CD4-positive, alpha-beta T cell (primary cell): ENCODE measurements around the gene SWAP70. TPM values are rescaled to one million over a fixed set of nuclear protein-coding genes. Genes with fewer than 3 reads are reported as not detected.

Experiments used
- ATAC-seq: fragments of 200-7000 bp; cut with Tn5 transposase; one replicate; pipeline ENCODE4 v1.10.0; 2022; ENCODE audit warnings: mild to moderate bottlenecking; ENCODE audit not compliant: poor library complexity
- CTCF ChIA-PET: fragments of 350-600 bp; sonication (Branson Sonifier 250); formaldehyde crosslinking; loops from one replicate; lab custom pipeline; 2021; ENCODE audit warnings: antibody characterized with exemption, inconsistent platforms; lab: Charles Lee
- POLR2A ChIA-PET: fragments of 350-600 bp; sonication (Branson Sonifier 250); formaldehyde crosslinking; loops from one replicate; lab custom pipeline; 2021; ENCODE audit warnings: antibody characterized with exemption, inconsistent platforms; lab: Charles Lee
- DNase-seq, 14 experiments: peaks; one replicate each; pipeline ENCODE4 v3.0.0-alpha.2; 2013 to 2020; ENCODE audit warnings: mixed read lengths in 2 of 14
- H3K27ac ChIP-seq, 2 donors: one replicate each; pipeline versions ENCODE4 v1.5.1 to v1.7.0; 2013; ENCODE audit warnings: low read length in 2 of 2, low read depth in 1 of 2, mild to moderate bottlenecking in 1 of 2
- H3K27me3 ChIP-seq, 2 experiments: 1 replicate in 1 of 2; 2 replicates in 1 of 2; pipeline versions ENCODE4 v1.6.1 to v1.7.0; 2013; ENCODE audit warnings: low read length in 2 of 2, control low read depth in 1 of 2, mild to moderate bottlenecking in 1 of 2, moderate library complexity in 1 of 2; ENCODE audit not compliant: insufficient read depth in 2 of 2, control insufficient read depth in 1 of 2
- H3K36me3 ChIP-seq: one replicate; pipeline ENCODE4 v1.6.1; 2013; ENCODE audit warnings: low read length, control low read depth; ENCODE audit not compliant: insufficient read depth
- H3K4me1 ChIP-seq: one replicate; pipeline ENCODE4 v1.6.1; 2013; ENCODE audit warnings: low read length, control low read depth; ENCODE audit not compliant: insufficient read depth
- H3K4me3 ChIP-seq: one replicate; pipeline ENCODE4 v1.5.1; 2013; ENCODE audit warnings: mild to moderate bottlenecking, low read length, moderate library complexity
- H3K9me3 ChIP-seq, 2 experiments: 1 replicate in 1 of 2; 2 replicates in 1 of 2; pipeline versions ENCODE4 v1.6.1 to v1.7.0; 2013; ENCODE audit warnings: low read length in 2 of 2, mild to moderate bottlenecking in 2 of 2, control low read depth in 1 of 2, moderate library complexity in 1 of 2; ENCODE audit not compliant: control insufficient read depth in 1 of 2, insufficient read depth in 1 of 2
- H3K27ac Mint-ChIP-seq: one replicate; pipeline ENCODE4 v1.8.0; 2020; ENCODE audit warnings: mixed read lengths
- H3K27me3 Mint-ChIP-seq: one replicate; pipeline ENCODE4 v1.8.0; 2021; ENCODE audit warnings: mixed read lengths
- H3K36me3 Mint-ChIP-seq: one replicate; pipeline ENCODE4 v1.8.0; 2021; ENCODE audit warnings: low read depth, mixed read lengths
- H3K4me1 Mint-ChIP-seq: one replicate; pipeline ENCODE4 v1.8.0; 2021; ENCODE audit warnings: low read depth, mixed read lengths
- H3K4me3 Mint-ChIP-seq: one replicate; pipeline ENCODE4 v1.8.0; 2020; ENCODE audit warnings: mild to moderate bottlenecking, mixed read lengths
- H3K9me3 Mint-ChIP-seq: one replicate; pipeline ENCODE4 v1.8.0; 2020; ENCODE audit warnings: mixed read lengths
- CTCF ChIP-seq: fragments of 200-600 bp; IDR thresholded peaks from one replicate; pipeline ENCODE4 v1.8.0; 2022; ENCODE audit warnings: antibody characterized with exemption, mild to moderate bottlenecking
- intact Hi-C, 2 experiments: fragments of 100-400 bp; cut with DNase I in 1 of 2; cut with micrococcal nuclease in 1 of 2; formaldehyde crosslinking; loops; one replicate each; pipeline versions ENCODE4 v1.15.1 to v1.9.0; 2023 to 2025; cut with DNase I, micrococcal nuclease
- total RNA-seq, 174 experiments: library from RNA in 2 of 174; stranded (reverse) in 2 of 174; gene quantifications; one replicate each; pipeline ENCODE4 v1.2.3 and lab custom pipeline; 2021 to 2026

SWAP70 gene
- total RNA-seq, 2 experiments from 2014 or later, result 4.0 to 4.1 TPM

DNA sequence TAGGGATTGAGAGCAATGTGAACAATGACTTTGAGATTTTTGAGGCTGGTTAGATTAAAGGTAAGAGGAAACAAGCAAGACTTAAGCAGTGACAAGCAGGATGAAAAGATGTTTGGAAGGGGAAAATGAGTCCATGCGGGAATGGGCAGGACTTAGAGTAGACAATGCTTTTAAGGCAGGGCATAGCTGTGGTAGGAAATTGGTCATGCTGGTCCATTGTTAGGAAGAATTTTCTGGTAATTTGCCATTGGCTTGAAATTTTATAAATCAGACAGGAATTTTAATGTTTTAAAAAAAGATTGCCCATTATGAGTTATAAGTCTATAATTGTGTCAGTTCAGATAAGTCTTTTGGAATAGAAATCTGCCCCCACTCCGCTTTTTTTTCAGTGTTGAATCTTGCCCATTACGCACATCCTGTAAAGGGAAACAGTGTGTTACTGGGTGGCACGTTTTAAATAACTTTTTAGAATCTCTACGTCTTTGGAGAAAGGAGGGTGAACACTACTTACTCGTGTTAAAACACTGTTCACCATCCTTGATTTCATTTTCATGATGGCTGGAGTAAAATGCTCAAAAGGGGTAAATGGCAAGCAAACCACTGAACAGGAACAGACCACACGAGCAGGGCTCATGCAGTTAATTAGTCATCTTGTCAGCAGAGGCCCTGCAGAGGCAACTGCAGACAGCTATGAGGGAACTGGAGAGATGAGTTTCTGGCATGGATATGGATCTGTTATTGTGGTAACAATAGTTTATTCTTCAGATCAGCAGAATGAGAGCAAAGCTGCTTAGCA is 25.0 kb downstream of the SWAP70 start:
- ATAC-seq (peak; percentile 84), DNase-seq (peak in 3 of 14 experiments; percentile 10 to 34 (median 32))
- no peak for TF ChIP-seq CTCF
- no peak overlapping the region for H3K4me3 Mint-ChIP-seq
- H3K36me3 Mint-ChIP-seq, result no peaks in the 10 kb centered on the region
- H3K27ac ChIP-seq, result no peak overlapping the region
- H3K36me3 ChIP-seq, result no peaks in the 10 kb centered on the region
- no peaks in the 10 kb centered on the region for H3K27me3 Mint-ChIP-seq
- intact Hi-C loops, result no loop called here
- no peaks in the 10 kb centered on the region for H3K27me3 ChIP-seq
- ChIA-PET CTCF (no interaction called here), POLR2A (no interaction called here)
- no peak overlapping the region for H3K27ac Mint-ChIP-seq
- H3K9me3 Mint-ChIP-seq, result no peaks in the 10 kb centered on the region
- no peaks in the 10 kb centered on the region for H3K9me3 ChIP-seq
- H3K4me1 Mint-ChIP-seq, result no peaks in the 10 kb centered on the region
- H3K4me3 ChIP-seq, result no peak overlapping the region
- no peaks in the 10 kb centered on the region for H3K4me1 ChIP-seq

GRCh38 chr11:9689721-9690120 is 25.8 kb downstream of the SWAP70 start:
- no peak overlapping the region for H3K27ac ChIP-seq
- Mint-ChIP-seq H3K36me3 (peaks cover 5% of the 10 kb centered on the region), H3K27ac (no peak overlapping the region), H3K4me3 (no peak overlapping the region), H3K9me3 (no peaks in the 10 kb centered on the region), H3K4me1 (no peaks in the 10 kb centered on the region), H3K27me3 (no peaks in the 10 kb centered on the region)
- TF ChIP-seq CTCF, result no peak
- no peak for DNase-seq
- POLR2A ChIA-PET, result no interaction called here
- no peaks in the 10 kb centered on the region for H3K36me3 ChIP-seq
- H3K4me1 ChIP-seq, result no peaks in the 10 kb centered on the region
- CTCF ChIA-PET, result no interaction called here
- no peak for ATAC-seq
- no peak overlapping the region for H3K4me3 ChIP-seq
- no peaks in the 10 kb centered on the region for H3K27me3 ChIP-seq
- no peaks in the 10 kb centered on the region for H3K9me3 ChIP-seq
- intact Hi-C loops, result no loop called here

GRCh38 chr11:9691865-9692264 is 28.0 kb downstream of the SWAP70 start:
- no peak for ATAC-seq
- CTCF ChIA-PET, result no interaction called here

More at GRCh38 chr11:9691865-9692264, 28.0 kb downstream of the SWAP70 start:
- Histone ChIP-seq H3K27me3 (no peaks in the 10 kb centered on the region), H3K4me3 (no peak overlapping the region), H3K36me3 (no peaks in the 10 kb centered on the region), H3K27ac (no peak overlapping the region), H3K9me3 (no peaks in the 10 kb centered on the region), H3K4me1 (no peaks in the 10 kb centered on the region)
- H3K4me1 Mint-ChIP-seq, result no peaks in the 10 kb centered on the region
- intact Hi-C loops, result no loop called here
- no peak overlapping the region for H3K27ac Mint-ChIP-seq
- no peaks in the 10 kb centered on the region for H3K9me3 Mint-ChIP-seq
- TF ChIP-seq CTCF, result no peak
- no peaks in the 10 kb centered on the region for H3K27me3 Mint-ChIP-seq
- POLR2A ChIA-PET, result no interaction called here
- no peak overlapping the region for H3K4me3 Mint-ChIP-seq
- peak in 2 of 14 experiments; percentile 10 to 23 for DNase-seq
- peaks cover 9% of the 10 kb centered on the region for H3K36me3 Mint-ChIP-seq
